Thyroid gland (tissue), 4 donors: ENCODE measurements around the gene GPR132. TPM values are rescaled to one million over a fixed set of nuclear protein-coding genes. Genes with fewer than 3 reads are reported as not detected.
A peak's percentile ranks its signal among the peaks of the same experiment; 100 is the strongest.

Experiments used
- DNase-seq, 2 donors: peaks; one replicate each; pipeline ENCODE4 v3.0.0-alpha.2; 2019
- H3K27ac ChIP-seq, 3 donors: fragments of 200-600 bp; sonication (generic); 1 replicate in 2 of 3; 2 replicates in 1 of 3; pipeline ENCODE4 v1.5.1; 2016 to 2019; ENCODE audit warnings: mild to moderate bottlenecking in 1 of 3, moderate library complexity in 1 of 3
- H3K27me3 ChIP-seq: fragments of 200-600 bp; sonication (generic); one replicate; pipeline ENCODE4 v1.5.1; 2019
- H3K36me3 ChIP-seq, 2 donors: fragments of 200-600 bp; sonication (generic); one replicate each; pipeline ENCODE4 v1.5.1; 2016 to 2019
- H3K4me1 ChIP-seq, 2 donors: fragments of 200-600 bp; sonication (generic); one replicate each; pipeline ENCODE4 v1.5.1; 2017 to 2019
- H3K4me3 ChIP-seq, 3 donors: fragments of 200-600 bp; sonication (generic); replicated peaks in 1 of 3; 1 replicate in 2 of 3; 2 replicates in 1 of 3; pipeline ENCODE4 v1.5.1; 2016; ENCODE audit warnings: mild to moderate bottlenecking in 1 of 3
- H3K9me3 ChIP-seq: fragments of 200-600 bp; sonication (generic); one replicate; pipeline ENCODE4 v1.5.1; 2017
- CTCF ChIP-seq, 6 experiments: fragments of 200-600 bp in 3 of 6; fragments of 450-650 bp in 3 of 6; sonication (generic) in 3 of 6; IDR thresholded peaks; one replicate each; pipeline ENCODE4 v1.5.1; 2016 to 2019; ENCODE audit warnings: antibody characterized with exemption in 6 of 6, mild to moderate bottlenecking in 2 of 6, inconsistent platforms in 1 of 6, moderate library complexity in 1 of 6
- POLR2A ChIP-seq, 2 donors: fragments of 450-650 bp; IDR thresholded peaks; one replicate each; pipeline ENCODE4 v1.6.1; 2017; ENCODE audit warnings: antibody characterized with exemption in 2 of 2, mild to moderate bottlenecking in 2 of 2, moderate library complexity in 1 of 2
- WGBS, 2 donors: methylation state at CpG; one replicate each; pipeline ENCODE4 v1.1.5; 2017; 5-methylcytosine and 5-hydroxymethylcytosine counted together
- intact Hi-C: fragments of 100-400 bp; cut with DNase I; formaldehyde crosslinking; loops from one replicate; pipeline ENCODE4 v1.15.1; 2023
- total RNA-seq, 4 donors: library from RNA; depleted of rRNA; stranded (reverse); fragments of >200 nt; gene quantifications; one replicate each; pipeline ENCODE4 v1.2.3, GENCODE V29; 2016

Gene GPR132
- total RNA-seq, 4 donors from 2014 or later, result 1.0 to 4.6 (median 2.1) TPM

DNA sequence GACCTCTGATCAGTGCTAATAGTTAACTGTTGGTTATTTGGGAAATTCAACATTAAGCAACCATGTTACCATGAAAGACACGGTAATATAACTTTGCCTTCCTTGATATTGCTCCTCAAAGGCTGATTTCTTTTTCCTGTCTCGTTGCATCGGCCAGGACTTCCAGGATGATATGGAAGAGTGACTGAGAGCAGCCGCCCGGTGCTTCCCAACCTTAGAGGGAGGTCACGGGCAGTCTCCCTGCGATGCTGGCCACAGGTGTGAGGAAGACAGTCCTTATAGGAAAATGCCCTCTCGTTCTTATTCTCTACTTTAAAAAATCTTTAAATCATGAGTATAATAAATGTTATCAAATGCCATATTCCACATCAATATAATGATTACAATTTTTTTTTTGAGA lies 33.1 kb upstream of the GPR132 start:
- Histone ChIP-seq H3K4me1 (peaks cover 9% of the 10 kb centered on the region in 2 donors), H3K27ac (no peak overlapping the region), H3K36me3 (no peaks in the 10 kb centered on the region), H3K27me3 (no peaks in the 10 kb centered on the region), H3K9me3 (no peaks in the 10 kb centered on the region), H3K4me3 (no peak overlapping the region)
- WGBS, 2 donors, result 83 to 94% methylated on average over 8 of the region's 8 CpGs
- TF ChIP-seq POLR2A (IDR thresholded peaks at IDR 0.05), result no peak
- intact Hi-C loops, result loop anchor here (5.0 kb wide), 1 partner anchor 79 kb away; no protein-coding TSS in a partner anchor
- no peak for DNase-seq

- TF ChIP-seq POLR2A (IDR thresholded peaks at IDR 0.05), result no peak
- no peak for TF ChIP-seq CTCF (IDR thresholded peaks at IDR 0.05)
- Histone ChIP-seq H3K4me3 (no peak overlapping the region), H3K27me3 (no peaks in the 10 kb centered on the region), H3K9me3 (no peaks in the 10 kb centered on the region), H3K27ac (no peak overlapping the region), H3K4me1 (peaks cover 11 to 12% of the 10 kb centered on the region in 2 donors), H3K36me3 (no peaks in the 10 kb centered on the region)
- DNase-seq, result no peak
- 88 to 92% methylated on average over 5 of the region's 7 CpGs for WGBS, 2 donors
- intact Hi-C loops, result loop anchor here (5.0 kb wide), 1 partner anchor 80 kb away; no protein-coding TSS in a partner anchor
Observed at GRCh38 chr14:105097794-105098127, 32.5 kb upstream of the GPR132 start.

GRCh38 chr14:105096206-105096875 lies 31.1 kb upstream of the GPR132 start:
- TF ChIP-seq POLR2A (IDR thresholded peaks at IDR 0.05), result no peak
- no peak for TF ChIP-seq CTCF (IDR thresholded peaks at IDR 0.05)
- intact Hi-C loops, result loop anchor here (5.0 kb wide), 1 partner anchor 81 kb away; no protein-coding TSS in a partner anchor
- Histone ChIP-seq H3K27me3 (no peaks in the 10 kb centered on the region), H3K4me1 (peaks cover 25 to 27% of the 10 kb centered on the region in 2 donors), H3K9me3 (no peaks in the 10 kb centered on the region), H3K4me3 (no peak overlapping the region), H3K27ac (no peak overlapping the region), H3K36me3 (no peaks in the 10 kb centered on the region)
- DNase-seq, result no peak
- 93 to 94% methylated on average over 13 to 15 of the region's 15 CpGs for WGBS, 2 donors

DNA sequence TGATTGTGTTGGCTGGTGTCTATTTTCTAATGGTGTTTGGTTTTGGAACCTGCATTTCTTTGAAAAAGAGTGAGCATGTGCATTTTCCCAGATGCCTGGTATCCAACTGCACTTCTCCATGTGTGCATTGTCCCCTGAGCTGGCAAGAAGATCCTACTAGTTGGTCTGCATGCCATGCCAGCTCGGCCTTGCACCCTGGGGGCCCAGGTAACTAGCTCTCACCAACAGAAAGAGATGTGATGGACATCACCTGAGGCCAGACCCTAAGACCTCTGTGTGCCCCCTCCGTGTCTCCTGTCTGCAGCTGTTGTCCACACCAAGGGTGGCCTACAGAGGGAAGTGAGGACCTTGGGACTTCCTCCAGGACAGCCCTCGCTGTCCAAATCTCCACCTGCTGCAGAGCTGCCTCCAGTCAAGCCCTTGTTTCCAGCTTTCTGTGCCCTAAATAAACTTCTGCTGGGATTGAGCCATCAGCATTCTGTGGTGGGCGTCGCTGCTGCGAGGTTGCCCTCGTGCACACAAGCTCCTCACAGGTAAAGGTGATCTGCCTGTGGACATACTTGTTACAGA lies 30.1 kb upstream of the GPR132 start:
- Histone ChIP-seq H3K4me1 (peaks cover 27 to 37% of the 10 kb centered on the region in 2 donors), H3K27me3 (no peaks in the 10 kb centered on the region), H3K27ac (no peak overlapping the region), H3K9me3 (no peaks in the 10 kb centered on the region), H3K4me3 (no peak overlapping the region), H3K36me3 (no peaks in the 10 kb centered on the region)
- 89 to 93% methylated on average over 4 to 6 of the region's 7 CpGs for WGBS, 2 donors
- no peak for TF ChIP-seq CTCF (IDR thresholded peaks at IDR 0.05)
- no peak for TF ChIP-seq POLR2A (IDR thresholded peaks at IDR 0.05)
- intact Hi-C loops, result loop anchor here (5.0 kb wide), 1 partner anchor 82 kb away; no protein-coding TSS in a partner anchor
- DNase-seq, result no peak

DNA sequence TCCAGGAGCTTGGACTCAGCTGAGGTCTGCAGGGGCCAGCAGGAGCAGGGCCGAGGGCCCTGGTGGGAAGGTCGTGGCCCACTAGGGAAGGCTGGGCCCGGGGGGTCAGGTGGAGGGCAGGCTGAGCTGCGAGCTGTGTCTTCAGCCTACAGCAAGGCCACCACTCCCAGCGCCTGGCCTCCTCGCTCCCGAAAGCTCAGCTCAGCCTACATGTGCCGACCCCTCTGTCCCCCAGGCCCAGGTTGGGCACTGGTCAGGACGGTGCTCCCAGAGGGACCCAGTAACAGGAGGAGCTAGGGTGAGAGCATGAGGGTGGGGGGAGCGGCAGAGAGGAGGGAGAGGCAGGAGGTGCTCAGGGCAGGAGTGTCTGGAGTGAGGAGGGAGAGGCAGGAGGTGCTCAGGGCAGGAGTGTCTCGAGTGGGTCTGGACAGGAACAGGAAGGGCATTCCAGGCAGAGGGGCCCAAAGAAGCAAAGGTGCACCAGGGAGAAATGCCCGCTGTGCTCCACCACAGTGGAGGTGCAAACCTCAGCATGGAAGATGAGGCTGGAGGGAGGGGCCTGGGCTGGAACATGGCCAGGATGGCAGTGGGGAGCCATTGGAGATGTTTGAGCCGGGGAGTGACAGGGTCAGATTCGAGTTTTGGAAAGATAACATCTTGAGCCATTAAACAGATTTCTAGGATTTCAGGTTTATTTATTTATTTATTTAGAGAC lies 29.1 kb upstream of the GPR132 start:
- Histone ChIP-seq H3K27me3 (no peaks in the 10 kb centered on the region), H3K4me3 (peak overlapping the region in 1 of 3 donors; percentile 62), H3K4me1 (peaks cover 27 to 38% of the 10 kb centered on the region in 2 donors), H3K36me3 (no peaks in the 10 kb centered on the region), H3K9me3 (no peaks in the 10 kb centered on the region), H3K27ac (peak overlapping the region in 2 of 3 donors; percentile 81 to 97)
- no peak for DNase-seq
- 59% methylated on average over 11 to 14 of the region's 14 CpGs for WGBS, 2 donors
- intact Hi-C loops, result loop anchor here (5.0 kb wide), 2 partner anchors 188 to 258 kb away; no protein-coding TSS in a partner anchor
- TF ChIP-seq CTCF (IDR thresholded peaks at IDR 0.05) (no peak), POLR2A (IDR thresholded peaks at IDR 0.05) (no peak)
